Natural killer cell (primary cell): Measurements from ENCODE around the gene REV1. TPM values are rescaled to one million over a fixed set of nuclear protein-coding genes. Genes with fewer than 3 reads are reported as not detected.

Experiments used
- ATAC-seq, 3 donors: fragments of 150-1000 bp in 2 of 3; fragments of 200-7000 bp in 1 of 3; cut with Tn5 transposase; 1 replicate in 1 of 3; 2 replicates in 2 of 3; pipeline ENCODE4 v1.10.0; 2021; ENCODE audit warnings: mild to moderate bottlenecking in 2 of 3, moderate library complexity in 2 of 3
- DNase-seq, 2 donors: peaks; one replicate each; pipeline versions ENCODE4 v3.0.0 to v3.0.0-alpha.2; 2013 to 2021; ENCODE audit warnings: mixed read lengths in 1 of 2
- H3K27ac ChIP-seq: one replicate; pipeline ENCODE4 v1.5.1; 2013; ENCODE audit warnings: mild to moderate bottlenecking, low read length
- H3K27me3 ChIP-seq: one replicate; pipeline ENCODE4 v1.6.1; 2013; ENCODE audit warnings: low read length; ENCODE audit not compliant: control insufficient read depth, insufficient read depth
- H3K36me3 ChIP-seq: one replicate; pipeline ENCODE4 v1.6.1; 2013; ENCODE audit warnings: low read length; ENCODE audit not compliant: control insufficient read depth, insufficient read depth
- H3K4me1 ChIP-seq: one replicate; pipeline ENCODE4 v1.6.1; 2013; ENCODE audit warnings: low read length; ENCODE audit not compliant: control insufficient read depth, insufficient read depth
- H3K4me3 ChIP-seq: one replicate; pipeline ENCODE4 v1.5.1; 2013; ENCODE audit warnings: low read length
- H3K9me3 ChIP-seq: one replicate; pipeline ENCODE4 v1.6.1; 2013; ENCODE audit warnings: low read length; ENCODE audit not compliant: control insufficient read depth, insufficient read depth
- H3K27ac Mint-ChIP-seq, 2 donors: one replicate each; pipeline ENCODE4 v1.8.0; 2022; ENCODE audit warnings: mild to moderate bottlenecking in 2 of 2, mixed read lengths in 2 of 2, moderate library complexity in 1 of 2
- H3K27me3 Mint-ChIP-seq, 2 donors: one replicate each; pipeline ENCODE4 v1.8.0; 2022; ENCODE audit warnings: low read depth in 2 of 2, mixed read lengths in 2 of 2
- H3K36me3 Mint-ChIP-seq: one replicate; pipeline ENCODE4 v1.8.0; 2022; ENCODE audit warnings: mixed read lengths
- H3K4me1 Mint-ChIP-seq, 2 donors: one replicate each; pipeline ENCODE4 v1.8.0; 2022; ENCODE audit warnings: mixed read lengths in 2 of 2
- H3K4me3 Mint-ChIP-seq: one replicate; pipeline ENCODE4 v1.8.0; 2022; ENCODE audit warnings: mild to moderate bottlenecking, moderate library complexity, mixed read lengths
- H3K9me3 Mint-ChIP-seq, 2 donors: one replicate each; pipeline ENCODE4 v1.8.0; 2022; ENCODE audit warnings: mixed read lengths in 2 of 2
- CTCF ChIP-seq: fragments of 200-600 bp; IDR thresholded peaks from one replicate; pipeline ENCODE4 v1.8.0; 2022; ENCODE audit warnings: antibody characterized with exemption
- WGBS: methylation state at CpG from one replicate; pipeline ENCODE4 v1.1.7; 2013; ENCODE audit warnings: missing lambda C conversion rate; ENCODE audit not compliant: insufficient coverage; 5-methylcytosine and 5-hydroxymethylcytosine counted together
- intact Hi-C: fragments of 100-400 bp; cut with micrococcal nuclease; formaldehyde crosslinking; loops from one replicate; pipeline ENCODE4 v1.14.2; 2022
- total RNA-seq, 4 donors: library from RNA; stranded (reverse); fragments of 120-200 nt in 1 of 4; gene quantifications; one replicate each; pipeline versions ENCODE4 v1.2.3 to v1.2.4, GENCODE V29; 2013 to 2022

Gene REV1
- total RNA-seq, 3 donors from 2014 or later (not counting 1 experiment from before 2014, with no cell fraction given): 34.7 to 49.1 (median 38.5) TPM

GRCh38 chr2:99492721-99493120, 2.9 kb upstream of the REV1 start:
- intact Hi-C loops: loop anchor here (5.0 kb wide), 1 partner anchor 405 kb away; no protein-coding TSS in a partner anchor
- no peak overlapping the region for H3K27ac ChIP-seq
- no peak for TF ChIP-seq CTCF
- peaks cover 6% of the 10 kb centered on the region for H3K36me3 Mint-ChIP-seq
- H3K27me3 ChIP-seq: no peaks in the 10 kb centered on the region
- no peaks in the 10 kb centered on the region for H3K9me3 ChIP-seq
- no peak for DNase-seq
- no peak overlapping the region for H3K27ac Mint-ChIP-seq
- peaks cover 10% of the 10 kb centered on the region for H3K4me1 ChIP-seq
- peaks cover 21 to 22% of the 10 kb centered on the region in 2 donors for H3K27me3 Mint-ChIP-seq
- no peak overlapping the region for H3K4me3 Mint-ChIP-seq
- H3K9me3 Mint-ChIP-seq: no peaks in the 10 kb centered on the region
- no peak for ATAC-seq
- peaks cover 16 to 17% of the 10 kb centered on the region in 2 donors for H3K4me1 Mint-ChIP-seq
- no peaks in the 10 kb centered on the region for H3K36me3 ChIP-seq
- H3K4me3 ChIP-seq: no peak overlapping the region

- Histone ChIP-seq H3K9me3 (no peaks in the 10 kb centered on the region), H3K4me1 (peaks cover 10% of the 10 kb centered on the region), H3K4me3 (peak overlapping the region; percentile 70), H3K27me3 (no peaks in the 10 kb centered on the region), H3K36me3 (no peaks in the 10 kb centered on the region), H3K27ac (peak overlapping the region; percentile 76)
- intact Hi-C loops: loop anchor here (1.0 to 5.0 kb wide), 3 partner anchors 155 to 404 kb away; partner anchors contain the start of genes MITD1, MRPL30 and TXNDC9
- Mint-ChIP-seq H3K36me3 (peaks cover 6% of the 10 kb centered on the region), H3K4me1 (peaks cover 23 to 26% of the 10 kb centered on the region in 2 donors), H3K27me3 (peaks cover 10 to 13% of the 10 kb centered on the region in 2 donors), H3K27ac (peak overlapping the region; percentile 95 to 97), H3K9me3 (no peaks in the 10 kb centered on the region), H3K4me3 (peak overlapping the region; percentile 98)
- no peak for TF ChIP-seq CTCF
- 43% methylated on average over 24 of the region's 31 CpGs for WGBS
- ATAC-seq: no peak
- DNase-seq: no peak
Observed at GRCh38 chr2:99490623-99491461, 1.0 kb upstream of the REV1 start.

DNA sequence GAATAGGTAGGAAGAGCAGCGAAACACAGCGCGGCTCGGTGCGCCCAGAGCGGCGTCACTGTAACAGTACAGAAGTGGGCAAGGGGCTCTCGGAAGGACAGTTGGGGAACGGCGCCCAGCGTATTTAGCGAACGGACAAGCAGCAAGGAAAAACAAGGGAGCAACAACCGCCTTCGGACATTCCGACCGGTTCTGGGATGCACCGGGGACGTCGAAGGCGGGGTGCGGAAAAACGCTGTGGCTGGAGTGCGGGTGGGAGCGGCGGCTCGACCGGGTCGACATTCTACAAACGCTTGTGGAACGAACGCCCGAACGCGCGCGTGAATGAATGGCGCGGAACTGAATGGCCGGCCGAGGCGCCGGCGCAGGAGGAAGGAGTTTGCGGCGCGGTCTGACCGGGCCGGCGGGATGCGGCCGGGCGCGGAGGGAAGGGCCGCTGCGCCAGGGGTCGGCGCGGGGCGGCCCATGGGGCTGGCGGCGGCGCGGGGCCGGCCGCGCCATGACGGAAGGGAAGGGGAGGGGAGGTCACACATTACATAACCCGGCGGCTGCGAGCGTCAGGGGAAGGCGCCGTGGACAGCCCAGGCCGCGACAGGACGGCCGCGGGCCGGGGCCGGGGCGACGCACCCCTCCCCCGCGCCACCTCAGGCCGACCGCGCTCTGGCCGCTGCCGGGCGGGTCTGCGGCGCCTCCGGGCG, 605 bp downstream of the REV1 start:
- Histone ChIP-seq H3K27ac (peak overlapping the region; percentile 87), H3K9me3 (no peaks in the 10 kb centered on the region), H3K27me3 (no peaks in the 10 kb centered on the region), H3K4me3 (peak overlapping the region; percentile 84), H3K36me3 (no peaks in the 10 kb centered on the region), H3K4me1 (peaks cover 10% of the 10 kb centered on the region)
- TF ChIP-seq CTCF: no peak
- peak; percentile 58 to 76 for DNase-seq
- peaks cover 8 to 11% of the 10 kb centered on the region in 2 donors for H3K27me3 Mint-ChIP-seq
- H3K4me1 Mint-ChIP-seq: peaks cover 29 to 34% of the 10 kb centered on the region in 2 donors
- peak overlapping the region; percentile 93 for H3K4me3 Mint-ChIP-seq
- peaks cover 6% of the 10 kb centered on the region for H3K36me3 Mint-ChIP-seq
- intact Hi-C loops: loop anchor here (1.0 kb wide), 1 partner anchor 348 kb away; the partner anchor contains the start of gene C2orf15
- ATAC-seq: peak; percentile 39 to 56 (median 48)
- peak overlapping the region; percentile 91 to 97 for H3K27ac Mint-ChIP-seq
- WGBS: under 1% methylated on average over 95 of the region's 95 CpGs
- H3K9me3 Mint-ChIP-seq: no peaks in the 10 kb centered on the region
